HepG2 (cell line): ENCODE measurements around the gene USP5. TPM values are rescaled to one million over a fixed set of nuclear protein-coding genes. Genes with fewer than 3 reads are reported as not detected.

Source experiments
- ARID5B ChIP-seq: IDR thresholded peaks from 2 replicates; pipeline ENCODE4 v1.4.0; 2020; ENCODE audit warnings: mild to moderate bottlenecking, missing genetic modification reagents
- KDM2A ChIP-seq: sonication (generic); formaldehyde crosslinking; IDR thresholded peaks from 2 replicates; pipeline ENCODE4 v1.4.0; 2020; ENCODE audit warnings: low read depth, missing genetic modification reagents, borderline replicate concordance
- MAFG ChIP-seq: sonication (generic); formaldehyde crosslinking; IDR thresholded peaks from 2 replicates; pipeline ENCODE4 v1.5.1; 2020; ENCODE audit warnings: mild to moderate bottlenecking, missing genetic modification reagents
- NKX3-1 ChIP-seq: sonication (generic); formaldehyde crosslinking; IDR thresholded peaks from 2 replicates; pipeline ENCODE4 v1.5.0; 2020; ENCODE audit warnings: missing genetic modification reagents
- PAF1 ChIP-seq: IDR thresholded peaks from 2 replicates; pipeline ENCODE4 v1.6.1; 2016; ENCODE audit warnings: missing genetic modification reagents, missing compliant biosample characterization
- SATB2 ChIP-seq: sonication (generic); formaldehyde crosslinking; IDR thresholded peaks from 2 replicates; pipeline ENCODE4 v1.5.0; 2020; ENCODE audit warnings: missing genetic modification reagents
- SIN3A ChIP-seq: IDR thresholded peaks from 2 replicates; pipeline ENCODE4 v1.6.1; 2011; ENCODE audit warnings: low read depth, mild to moderate bottlenecking, control low read depth, low read length, borderline replicate concordance
- TBX2 ChIP-seq: sonication (generic); formaldehyde crosslinking; IDR thresholded peaks from 2 replicates; pipeline ENCODE4 v1.5.0; 2020; ENCODE audit warnings: missing genetic modification reagents, mild to moderate bottlenecking, borderline replicate concordance
- TCF12 ChIP-seq, 2 experiments: fragments of 450-650 bp in 1 of 2; sonication (generic) in 1 of 2; formaldehyde crosslinking in 1 of 2; IDR thresholded peaks; 2 replicates each; pipeline versions ENCODE4 v1.6.1 to v1.8.0; 2017 to 2022; ENCODE audit warnings: antibody characterized with exemption in 1 of 2, mild to moderate bottlenecking in 1 of 2, missing genetic modification reagents in 1 of 2, moderate library complexity in 1 of 2
- U2AF2 ChIP-seq: fragments of 200-400 bp; formaldehyde crosslinking; IDR thresholded peaks from 2 replicates; pipeline ENCODE4 v1.6.1; 2017; ENCODE audit warnings: low read depth, mild to moderate bottlenecking, low read length
- YEATS4 ChIP-seq: sonication (generic); formaldehyde crosslinking; IDR thresholded peaks from 2 replicates; pipeline ENCODE4 v1.4.0; 2020; ENCODE audit warnings: missing genetic modification reagents, borderline replicate concordance
- ZFX ChIP-seq: sonication (generic); formaldehyde crosslinking; IDR thresholded peaks from 2 replicates; pipeline ENCODE4 v1.4.0; 2020; ENCODE audit warnings: mild to moderate bottlenecking, low read depth, missing genetic modification reagents, moderate library complexity
- ZHX1 ChIP-seq: sonication (generic); formaldehyde crosslinking; IDR thresholded peaks from 2 replicates; pipeline ENCODE4 v1.8.1; 2022; ENCODE audit warnings: low read depth, mild to moderate bottlenecking, missing genetic modification reagents
- ZKSCAN1 ChIP-seq: fragments of 150-350 bp; IDR thresholded peaks from 2 replicates; pipeline ENCODE4 v1.6.1; 2014; ENCODE audit warnings: low read length
- ZNF567 ChIP-seq: sonication (generic); formaldehyde crosslinking; IDR thresholded peaks from 2 replicates; pipeline ENCODE4 v1.8.1; 2023; ENCODE audit warnings: mild to moderate bottlenecking, missing genetic modification reagents, borderline replicate concordance
- ZNF572 ChIP-seq: sonication (generic); formaldehyde crosslinking; IDR thresholded peaks from 2 replicates; pipeline ENCODE4 v1.5.1; 2020; ENCODE audit warnings: mild to moderate bottlenecking, missing genetic modification reagents
- ZNF770 ChIP-seq: sonication (generic); formaldehyde crosslinking; IDR thresholded peaks from 2 replicates; pipeline ENCODE4 v1.5.0; 2020; ENCODE audit warnings: mild to moderate bottlenecking, missing genetic modification reagents
- ZNF781 ChIP-seq: sonication (generic); formaldehyde crosslinking; IDR thresholded peaks from 2 replicates; pipeline ENCODE4 v1.5.1; 2020; ENCODE audit warnings: borderline replicate concordance, mild to moderate bottlenecking, missing genetic modification reagents; ENCODE audit errors: not compliant biosample characterization
- ZNF878 ChIP-seq: sonication (generic); formaldehyde crosslinking; IDR thresholded peaks from 2 replicates; pipeline ENCODE4 v1.8.1; 2023; ENCODE audit warnings: mild to moderate bottlenecking, missing genetic modification reagents, moderate library complexity
- ZNF879 ChIP-seq: sonication (generic); formaldehyde crosslinking; IDR thresholded peaks from 2 replicates; pipeline ENCODE4 v1.8.1; 2023; ENCODE audit warnings: missing genetic modification reagents
- polyA plus RNA-seq, 8 experiments: library from polyadenylated mRNA; depleted of rRNA in 3 of 8; stranded (reverse) in 7 of 8; unstranded in 1 of 8; fragments of >200 nt; fragmentation: Illumina TruSeq in 4 of 8; extraction: Trizol in 4 of 8; gene quantifications; 2 replicates each; pipeline versions ENCODE4 v1.2.1 to v1.2.3, GENCODE V29; 2011 to 2016; ENCODE audit warnings: low read depth in 4 of 8, missing spikeins in 1 of 8, mixed read lengths in 1 of 8; ENCODE audit not compliant: insufficient read depth in 1 of 8
- total RNA-seq, 5 experiments: library from RNA; depleted of rRNA; stranded (reverse); fragments of >200 nt; fragmentation: Illumina TruSeq; extraction: Trizol; gene quantifications; 2 replicates each; pipeline ENCODE4 v1.2.3, GENCODE V29; 2016; ENCODE audit warnings: low read depth in 1 of 5

The USP5 gene
- total and polyA plus RNA-seq, 2 of the 13 experiments (the other 11 are each of a cell fraction or from before 2014, with no cell fraction given) = 39.6 to 56.0 TPM

- no peak for TF ChIP-seq ARID5B (CRISPR knock-in tag)
- 0 out of 2 replicates have a peak, but pooled peaks have one; percentile 73 for TF ChIP-seq ZNF878 (CRISPR knock-in tag)
- no peak for TF ChIP-seq SATB2 (CRISPR knock-in tag)
- TF ChIP-seq ZKSCAN1 = no peak
- peak; percentile 42 for TF ChIP-seq KDM2A (CRISPR knock-in tag)
- TF ChIP-seq SIN3A = peak; percentile 96
- no peak for TF ChIP-seq TCF12 (IDR thresholded peaks at IDR 0.05)
- no peak for TF ChIP-seq TCF12 (CRISPR knock-in tag; IDR thresholded peaks at IDR 0.05)
- TF ChIP-seq PAF1 (CRISPR knock-in tag) = no peak
- TF ChIP-seq YEATS4 (CRISPR knock-in tag) = no peak; the same call in 1 of the 2 replicates
- 0 out of 2 replicates have a peak, but pooled peaks have one; percentile 45 for TF ChIP-seq ZHX1 (CRISPR knock-in tag)
- no peak for TF ChIP-seq U2AF2
- no peak for TF ChIP-seq ZNF567
- TF ChIP-seq ZNF879 (CRISPR knock-in tag) = no peak
- TF ChIP-seq NKX3-1 (CRISPR knock-in tag) = peak; percentile 46; the same call in 1 of the 2 replicates
- TF ChIP-seq ZNF572 (CRISPR knock-in tag) = no peak
- TF ChIP-seq ZNF770 (CRISPR knock-in tag) = no peak
- peak; percentile 62; the same call in 1 of the 2 replicates for TF ChIP-seq ZFX (CRISPR knock-in tag)
- TF ChIP-seq TBX2 = 0 out of 2 replicates have a peak, but pooled peaks have one; percentile 1
- TF ChIP-seq MAFG (CRISPR knock-in tag) = no peak
- no peak for TF ChIP-seq ZNF781 (CRISPR knock-in tag)
Observed at GRCh38 chr12:6851153-6851920, 613 bp upstream of the USP5 start, which contains the start of gene CDCA3 (continued).
